HG03442 (cell line): ENCODE data around the gene SLC16A5.
"Not testable (repeated sequence)": the region's sequence is repeated elsewhere in the genome, so short reads cannot be mapped to it uniquely, and the experiment has no call there.

ENCODE experiments used
- ATAC-seq: cut with Tn5 transposase; IDR thresholded peaks from one replicate; pipeline ENCODE4 v1.9.1; 2021; ENCODE audit warnings: mild to moderate bottlenecking, moderate library complexity; ENCODE audit not compliant: unreplicated experiment

SLC16A5 gene

DNA sequence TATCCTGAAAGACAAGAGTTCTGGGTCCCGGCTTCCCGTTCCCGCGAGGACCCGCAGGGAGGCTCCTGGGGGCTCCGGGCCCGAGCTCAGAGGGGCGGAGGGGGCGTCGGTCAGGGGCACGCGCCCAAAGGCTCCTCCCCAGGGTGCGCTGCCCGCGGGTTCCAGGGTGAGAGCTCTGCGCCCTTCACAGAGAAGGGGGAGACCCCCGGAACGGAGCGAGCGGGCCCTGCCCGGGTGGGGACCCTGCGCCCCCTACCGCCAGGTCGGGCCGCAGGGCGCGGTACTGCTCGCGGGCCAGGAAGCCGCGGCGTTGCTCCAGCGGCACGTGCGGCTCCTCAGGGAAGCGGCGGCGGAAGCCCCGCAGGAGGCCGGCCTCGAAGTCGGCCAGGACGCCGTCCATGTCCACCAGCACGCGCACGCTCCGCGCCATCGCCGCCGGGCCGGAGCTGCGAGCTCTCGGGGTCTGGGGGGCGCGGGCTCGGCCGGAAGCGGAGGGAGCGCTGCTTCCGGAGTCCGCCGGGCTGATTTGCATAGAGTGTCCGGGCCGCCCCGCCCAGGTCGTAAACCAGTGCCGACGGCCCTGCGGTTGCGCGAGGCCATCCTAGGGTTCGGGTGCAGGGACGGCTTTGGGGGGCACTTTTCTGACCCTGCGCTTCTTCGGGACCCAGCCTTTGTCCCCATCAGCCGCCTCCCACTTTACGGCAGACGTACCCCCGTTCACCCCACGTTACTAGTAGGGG is 43.7 kb downstream of the SLC16A5 start, which contains the start of gene NT5C:
Gene NT5C, minus strand, starts transcription at position 465 of the 740 bp plus-strand sequence. Its CDS starts 35 bp downstream, at position 430.
- ATAC-seq: peak; percentile 81

DNA sequence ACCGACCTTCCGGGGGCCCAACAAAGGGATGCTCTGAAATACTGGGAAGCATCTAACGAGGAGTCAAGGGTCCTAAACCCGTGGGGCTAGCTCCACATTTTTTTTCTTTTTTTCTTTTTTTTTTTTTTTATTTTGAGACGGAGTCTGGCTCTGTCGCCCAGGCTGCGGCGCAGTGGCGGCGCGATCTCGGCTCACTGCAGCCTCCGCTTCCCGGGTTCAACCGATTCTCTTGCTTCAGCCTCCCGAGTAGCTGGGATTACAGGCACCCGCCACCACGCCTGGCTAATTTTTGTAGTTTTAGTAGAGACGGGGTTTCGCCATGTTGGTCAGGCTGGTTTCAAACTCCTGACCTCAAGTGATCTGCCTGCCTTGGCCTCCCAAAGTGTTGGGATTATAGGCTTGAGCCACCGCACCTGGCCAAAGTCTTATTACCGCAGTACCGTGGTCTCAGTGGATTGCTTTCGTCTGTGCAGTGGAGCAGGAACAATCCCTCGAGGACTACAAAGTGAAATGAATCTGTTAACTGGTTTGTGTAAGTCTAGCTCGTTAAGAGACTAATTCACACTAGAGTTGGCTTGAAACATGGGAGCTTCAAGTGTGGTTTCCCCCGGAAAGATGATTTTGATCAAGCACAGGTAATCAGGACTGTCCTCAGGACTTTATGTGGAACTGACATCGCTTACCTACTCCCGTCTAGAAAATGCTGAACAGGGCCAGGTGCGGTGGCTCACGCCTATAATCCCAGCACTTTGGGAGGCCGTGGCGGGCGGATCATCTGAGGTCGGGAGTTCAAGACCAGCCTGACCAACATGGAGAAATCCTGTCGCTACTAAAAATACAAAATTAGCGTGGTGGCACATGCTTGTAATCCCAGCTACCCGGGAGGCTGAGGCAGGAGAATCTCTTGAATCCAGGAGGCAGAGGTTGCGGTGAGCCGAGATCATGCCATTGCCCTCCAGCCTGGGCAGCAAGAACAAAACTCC is 44.6 kb downstream of the SLC16A5 start:
- ATAC-seq: not testable (repeated sequence)

- no peak for ATAC-seq
These were observed 45.2 kb downstream of the SLC16A5 start for GRCh38 chr17:75133001-75133400.

- ATAC-seq: not testable (repeated sequence)
These were observed 46.0 kb downstream of the SLC16A5 start for GRCh38 chr17:75133607-75134347.

DNA sequence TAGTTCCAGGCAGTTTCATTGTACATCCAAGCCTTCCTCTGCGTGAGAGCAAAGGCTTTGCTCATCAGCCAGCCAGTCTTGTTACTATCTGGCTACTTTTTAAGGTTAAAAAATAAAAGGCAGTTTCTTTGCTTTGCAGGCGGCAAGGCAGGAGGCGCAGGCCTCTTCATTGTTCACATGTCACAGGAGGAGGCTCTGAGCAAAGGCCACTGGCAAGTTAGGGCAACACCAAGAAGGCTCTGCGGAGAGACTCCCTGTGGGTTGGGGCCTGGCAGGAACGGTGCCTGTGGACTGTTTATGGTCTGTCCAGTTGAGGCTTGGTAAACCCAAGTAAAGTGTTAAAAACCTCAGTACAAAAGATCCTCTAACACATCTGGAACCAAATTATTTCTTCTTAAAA is 47.7 kb downstream of the SLC16A5 start:
- ATAC-seq: no peak

- no peak for ATAC-seq
These were observed 48.2 kb downstream of the SLC16A5 start for GRCh38 chr17:75135946-75136345.

- ATAC-seq: not testable (repeated sequence)
These were observed 50.0 kb downstream of the SLC16A5 start for GRCh38 chr17:75137762-75138161.

GRCh38 chr17:75138519-75138918 is 50.8 kb downstream of the SLC16A5 start:
- no peak for ATAC-seq

- no peak for ATAC-seq
These were observed 54.6 kb downstream of the SLC16A5 start for GRCh38 chr17:75142236-75142971.

DNA sequence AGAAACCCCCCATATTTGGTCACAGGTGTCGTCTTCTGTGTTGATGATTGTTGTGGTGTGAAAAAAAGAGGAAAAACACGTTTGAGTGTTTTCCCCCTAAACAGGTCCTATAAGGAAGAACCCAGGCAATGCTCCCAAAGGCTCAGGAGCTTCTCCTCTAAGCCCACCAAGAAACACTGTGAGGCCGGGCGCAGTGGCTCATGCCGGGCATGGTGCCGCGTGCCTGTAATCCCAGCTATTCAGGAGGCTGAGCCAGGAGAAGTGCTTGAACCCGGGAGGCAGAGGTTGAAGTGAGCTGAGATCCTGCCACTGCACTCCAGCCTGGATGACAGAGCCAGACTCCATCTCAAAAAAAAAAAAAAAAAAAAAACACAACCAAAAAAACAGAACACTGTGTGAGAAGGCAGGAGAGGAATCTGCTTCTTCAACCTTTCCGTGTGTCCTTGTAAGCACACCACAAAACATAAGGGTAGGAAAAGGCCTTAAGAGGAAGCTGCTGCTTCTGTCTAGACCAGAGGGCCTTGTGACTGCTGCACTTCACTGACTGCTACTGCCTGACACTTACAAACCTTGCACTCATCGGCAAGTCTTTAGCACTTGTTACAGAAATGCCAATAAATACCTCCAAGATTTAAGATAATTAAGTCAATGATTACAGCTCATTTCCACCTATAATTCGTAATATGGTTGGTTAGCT is 57.2 kb downstream of the SLC16A5 start:
- no peak for ATAC-seq

GRCh38 chr17:75146592-75146991 is 58.8 kb downstream of the SLC16A5 start:
- ATAC-seq: no peak

DNA sequence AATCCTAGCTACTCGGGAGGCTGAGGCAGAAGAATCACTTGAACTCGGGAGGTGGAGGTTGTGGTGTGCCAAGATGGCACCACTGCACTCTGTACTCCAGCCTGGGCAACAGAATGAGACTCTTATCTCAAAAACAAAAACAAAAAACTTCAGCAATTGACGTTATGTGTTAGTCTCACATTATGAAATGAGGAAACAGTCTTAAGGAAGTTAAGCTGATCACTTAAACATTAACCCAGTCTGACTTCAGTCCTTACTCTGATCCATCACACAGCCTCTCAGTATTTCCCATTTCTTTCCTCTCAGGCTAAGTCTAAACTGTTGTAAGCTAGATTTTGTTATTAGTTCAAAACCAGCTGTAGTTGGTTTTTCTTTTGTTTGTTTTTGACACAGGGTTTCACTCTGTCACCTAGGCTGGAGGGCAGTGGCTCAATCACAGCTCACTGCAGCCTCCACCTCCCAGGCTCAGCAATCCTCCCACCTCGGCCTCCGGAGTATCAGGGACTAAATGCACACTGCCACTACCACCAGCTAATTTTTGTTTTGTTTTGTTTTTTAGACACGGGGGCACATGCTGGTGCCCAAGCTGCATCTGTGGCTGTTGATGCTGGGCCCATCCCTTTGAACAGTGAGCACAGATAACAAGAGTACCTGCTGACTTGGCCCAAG is 60.3 kb downstream of the SLC16A5 start:
- ATAC-seq: no peak

- no peak for ATAC-seq
These were observed 64.2 kb downstream of the SLC16A5 start for GRCh38 chr17:75151930-75152329.

GRCh38 chr17:75152523-75152921 is 64.8 kb downstream of the SLC16A5 start:
- no peak for ATAC-seq

DNA sequence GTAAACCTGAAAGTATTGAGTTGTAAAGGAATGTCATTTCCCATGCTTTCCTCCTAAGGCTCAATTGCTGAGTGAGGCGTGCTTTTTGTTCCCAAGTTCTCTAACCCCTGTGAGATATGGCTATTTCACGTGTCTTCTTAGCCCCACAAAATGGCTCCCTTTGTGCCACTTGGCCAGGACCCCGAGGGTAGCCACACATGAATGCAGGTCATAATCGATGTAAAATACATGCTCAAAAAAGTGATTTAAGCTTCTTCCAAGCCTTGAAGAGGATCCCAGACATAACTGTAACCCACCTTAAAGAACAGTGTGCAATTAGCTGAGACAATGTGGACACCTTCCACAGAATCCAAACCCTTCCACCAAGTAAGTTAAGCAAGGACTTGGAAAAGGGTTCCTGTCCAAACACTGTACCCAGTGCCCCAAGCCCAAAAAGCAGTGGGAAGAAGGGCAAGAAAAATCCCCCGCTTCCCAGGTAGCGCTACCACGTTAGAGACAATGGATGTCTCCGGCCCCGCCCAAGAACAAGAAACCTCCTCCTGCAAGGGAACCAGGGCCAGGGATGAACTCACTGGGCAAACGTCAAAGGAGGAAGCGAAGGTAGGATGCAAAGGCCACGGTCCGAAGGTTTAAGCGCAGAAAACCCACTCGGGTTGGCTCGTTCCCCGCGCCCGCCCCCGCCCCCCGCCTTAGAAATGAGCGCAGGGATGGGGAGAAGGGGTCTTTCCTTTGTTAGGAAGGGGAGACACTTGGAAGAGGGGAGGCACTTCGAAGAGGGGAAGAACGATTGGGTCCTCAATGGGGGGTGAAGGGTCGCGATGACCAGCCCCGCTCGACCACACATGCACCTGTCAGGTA is 65.4 kb downstream of the SLC16A5 start:
- no peak for ATAC-seq

DNA sequence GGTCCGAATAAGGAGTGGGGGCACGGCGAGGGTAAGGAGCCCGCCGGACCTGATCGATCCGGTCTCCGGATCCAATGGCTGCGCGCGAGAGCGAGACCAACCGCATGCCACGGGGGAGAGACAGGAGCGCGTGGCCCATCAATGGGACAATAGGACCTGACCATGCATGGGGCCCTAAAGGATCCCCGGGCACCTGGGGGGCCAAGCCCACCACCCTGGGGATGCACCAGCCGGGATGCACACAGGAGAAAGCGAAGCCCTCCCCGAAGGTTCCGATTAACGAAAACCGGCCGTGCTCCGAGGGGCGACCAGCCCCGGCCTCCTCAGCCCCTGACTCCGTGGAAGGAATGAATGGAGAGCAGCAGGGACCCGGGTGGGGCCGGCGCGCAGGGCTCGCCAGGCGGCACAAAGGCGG is 66.0 kb downstream of the SLC16A5 start:
- peak; percentile 9 for ATAC-seq

GRCh38 chr17:75154195-75155106 is 66.7 kb downstream of the SLC16A5 start, which contains the start of gene JPT1:
JPT1 (minus strand) TSS chr17:75154512; CDS start chr17:75154397, 115 bp downstream.
- peak; percentile 90 for ATAC-seq
